Activated naive CD4-positive, alpha-beta T cell treated with anti-CD3 and anti-CD28 coated beads, Interleukin-2, amount 50 U/mL, for 16 hours (primary cell): Measurements from ENCODE around the gene CA10.

Experiments used
- DNase-seq: peaks from one replicate; pipeline ENCODE4 v3.0.0-alpha.2; 2020

The CA10 gene

GRCh38 chr17:51813140-51813783, 345.3 kb downstream of the CA10 start:
- no peak for DNase-seq

- DNase-seq = no peak
These were observed 351.1 kb downstream of the CA10 start for GRCh38 chr17:51807460-51807859.

DNA sequence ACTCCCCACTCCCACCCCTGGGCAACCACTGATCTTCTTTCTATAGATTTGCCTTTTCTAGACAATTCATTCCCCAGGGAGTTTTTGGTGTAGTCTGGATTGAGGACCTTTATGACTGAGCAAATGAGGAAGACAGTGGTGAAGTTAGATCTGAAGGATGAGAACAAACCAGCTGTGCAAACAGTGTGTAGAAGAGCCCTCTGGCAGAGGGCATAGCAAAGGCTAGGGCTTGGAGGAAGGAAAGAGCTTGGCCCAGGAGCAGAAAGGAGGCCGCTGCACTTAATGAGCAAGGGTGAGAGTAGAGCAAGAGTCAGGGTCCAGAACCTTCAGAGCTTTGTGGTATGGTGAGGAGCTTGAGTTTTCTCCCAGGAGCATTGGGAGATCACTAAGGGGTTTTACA, 352.7 kb downstream of the CA10 start:
- DNase-seq = no peak

GRCh38 chr17:51805185-51805584, 353.3 kb downstream of the CA10 start:
- no peak for DNase-seq

- no peak for DNase-seq
These were observed 355.4 kb downstream of the CA10 start for GRCh38 chr17:51803161-51803560.

- no peak for DNase-seq
These were observed 356.0 kb downstream of the CA10 start for GRCh38 chr17:51802544-51802943.

GRCh38 chr17:51801626-51802025, 356.9 kb downstream of the CA10 start:
- no peak for DNase-seq

DNA sequence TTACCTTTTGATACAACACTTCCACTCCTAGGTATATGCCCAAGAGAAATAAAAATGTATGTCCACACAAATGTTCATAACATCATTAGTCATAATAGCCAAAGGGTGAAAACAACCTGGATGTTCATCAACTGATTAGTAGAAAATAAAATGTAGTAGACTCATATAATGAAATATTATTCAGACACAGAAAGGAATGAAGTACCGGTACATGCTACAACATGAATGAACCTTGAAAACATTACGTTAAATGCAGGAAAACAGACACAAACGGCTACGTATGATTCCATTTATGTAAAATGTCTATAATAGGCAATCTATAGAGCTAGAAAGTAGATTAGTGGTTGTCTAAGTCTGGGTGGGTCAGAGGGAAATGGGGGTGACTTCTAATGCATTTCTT, 358.5 kb downstream of the CA10 start:
- no peak for DNase-seq

- no peak for DNase-seq
These were observed 359.3 kb downstream of the CA10 start for GRCh38 chr17:51799240-51799639.

- no peak for DNase-seq
These were observed 361.4 kb downstream of the CA10 start for GRCh38 chr17:51797150-51797549.

- DNase-seq = no peak
These were observed 362.5 kb downstream of the CA10 start for GRCh38 chr17:51796026-51796425.

GRCh38 chr17:51795401-51795800, 363.1 kb downstream of the CA10 start:
- DNase-seq = no peak

GRCh38 chr17:51794466-51794865, 364.0 kb downstream of the CA10 start:
- DNase-seq = no peak

- DNase-seq = no peak
These were observed 364.8 kb downstream of the CA10 start for GRCh38 chr17:51793686-51794085.

- no peak for DNase-seq
These were observed 379.7 kb downstream of the CA10 start for GRCh38 chr17:51778842-51779241.

GRCh38 chr17:51770027-51770759, 388.3 kb downstream of the CA10 start:
- DNase-seq = no peak

GRCh38 chr17:51769231-51769630, 389.3 kb downstream of the CA10 start:
- DNase-seq = no peak

- DNase-seq = no peak
These were observed 389.8 kb downstream of the CA10 start for GRCh38 chr17:51768706-51769105.

- no peak for DNase-seq
These were observed 391.2 kb downstream of the CA10 start for GRCh38 chr17:51767287-51767686.

DNA sequence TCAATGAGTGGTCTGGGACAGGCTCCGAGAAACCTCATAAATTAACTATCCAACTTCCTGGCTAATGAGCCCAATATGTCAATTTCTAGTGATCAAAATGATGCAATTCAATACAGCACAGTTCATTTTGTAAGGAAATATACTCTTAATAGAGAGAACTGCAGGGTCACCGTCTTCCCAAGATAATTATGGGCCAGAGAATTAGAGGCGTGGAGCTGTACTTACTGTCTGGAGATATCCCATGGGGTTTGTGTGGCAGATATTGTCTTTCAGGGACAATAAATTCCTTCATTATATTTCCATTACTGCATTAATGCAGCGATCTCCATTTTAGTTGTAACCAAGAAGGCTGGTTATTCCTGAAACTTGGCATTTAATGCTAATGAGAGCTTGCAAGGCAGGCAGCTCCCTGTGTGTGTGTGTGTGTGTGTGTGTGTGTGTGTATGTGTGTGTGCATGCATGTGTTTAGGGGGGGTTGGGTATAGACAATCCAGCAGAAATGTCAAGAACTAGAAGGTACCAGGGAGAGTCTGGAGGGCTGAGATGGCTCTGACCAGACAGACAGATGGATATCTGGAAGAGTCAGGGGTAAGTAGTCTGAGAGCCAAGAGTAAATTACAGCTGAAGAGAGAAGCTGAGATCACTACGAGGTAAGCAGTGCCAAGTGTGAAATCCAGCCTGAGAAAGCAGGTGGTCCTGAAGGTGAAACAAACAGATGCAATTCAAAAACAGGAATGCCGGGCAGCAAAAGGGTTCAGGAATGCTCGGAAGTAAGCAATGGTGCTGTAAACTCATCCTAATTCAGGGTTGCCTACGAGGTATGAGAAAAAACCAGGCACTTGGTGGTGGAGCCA, 393.0 kb downstream of the CA10 start:
- no peak for DNase-seq

DNA sequence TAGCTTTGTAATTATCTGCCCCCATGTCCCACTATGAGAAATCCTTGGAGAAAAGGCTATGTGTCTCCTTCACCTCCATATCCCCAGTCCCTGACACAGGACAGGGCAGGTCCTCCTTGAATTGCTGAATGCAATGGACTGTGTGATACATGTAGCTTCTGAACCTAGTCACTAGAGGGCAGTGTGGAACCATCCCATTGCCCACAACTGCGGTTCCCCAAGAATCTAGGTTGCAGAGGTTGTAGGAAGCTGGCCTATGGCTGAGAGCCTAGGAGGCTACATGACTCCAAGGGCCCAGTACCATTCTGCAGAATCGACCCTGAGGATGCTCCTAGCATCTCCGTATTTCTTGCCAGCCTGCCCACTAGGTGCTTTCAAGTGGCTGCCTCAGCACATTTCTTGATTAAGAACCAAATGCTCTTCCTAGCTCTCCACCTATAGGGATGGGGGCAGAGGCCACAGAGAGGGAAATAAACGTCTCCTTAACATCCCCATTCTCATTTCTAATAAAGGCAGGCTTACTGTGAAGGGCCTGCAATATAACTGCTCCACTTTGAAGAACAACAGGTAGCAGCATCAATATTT, 394.0 kb downstream of the CA10 start:
- DNase-seq = peak; percentile 20

GRCh38 chr17:51763058-51763457, 395.5 kb downstream of the CA10 start:
- no peak for DNase-seq

- no peak for DNase-seq
These were observed 397.4 kb downstream of the CA10 start for GRCh38 chr17:51761105-51761504.
